Measurements from ENCODE around the gene SNX14.
A peak's percentile ranks its signal among the peaks of the same experiment; 100 is the strongest.

The SNX14 gene

DNA sequence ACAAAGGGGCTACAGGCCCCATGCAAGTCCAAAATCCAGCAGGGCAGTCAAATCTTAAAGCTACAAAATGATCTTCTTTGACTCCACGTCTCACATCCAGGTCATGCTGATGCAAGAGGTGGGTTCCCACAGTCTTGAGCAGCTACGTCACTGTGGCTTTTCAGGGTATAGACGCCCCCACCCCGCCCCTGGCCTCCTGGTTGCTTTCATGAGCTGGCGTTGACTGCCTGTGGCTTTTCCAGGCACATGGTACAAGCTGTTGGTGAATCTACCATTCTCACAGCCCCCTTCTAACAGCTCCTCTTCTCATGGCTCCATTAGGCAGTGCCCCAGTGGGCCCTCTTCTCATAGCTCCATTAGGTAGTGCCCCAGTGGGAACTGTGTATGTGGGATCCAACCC is 96.8 kb downstream of the SNX14 start:
- DNase-seq, result no peak

GRCh38 chr6:85496009-85496579 is 97.6 kb downstream of the SNX14 start:
- DNase-seq, result no peak

DNA sequence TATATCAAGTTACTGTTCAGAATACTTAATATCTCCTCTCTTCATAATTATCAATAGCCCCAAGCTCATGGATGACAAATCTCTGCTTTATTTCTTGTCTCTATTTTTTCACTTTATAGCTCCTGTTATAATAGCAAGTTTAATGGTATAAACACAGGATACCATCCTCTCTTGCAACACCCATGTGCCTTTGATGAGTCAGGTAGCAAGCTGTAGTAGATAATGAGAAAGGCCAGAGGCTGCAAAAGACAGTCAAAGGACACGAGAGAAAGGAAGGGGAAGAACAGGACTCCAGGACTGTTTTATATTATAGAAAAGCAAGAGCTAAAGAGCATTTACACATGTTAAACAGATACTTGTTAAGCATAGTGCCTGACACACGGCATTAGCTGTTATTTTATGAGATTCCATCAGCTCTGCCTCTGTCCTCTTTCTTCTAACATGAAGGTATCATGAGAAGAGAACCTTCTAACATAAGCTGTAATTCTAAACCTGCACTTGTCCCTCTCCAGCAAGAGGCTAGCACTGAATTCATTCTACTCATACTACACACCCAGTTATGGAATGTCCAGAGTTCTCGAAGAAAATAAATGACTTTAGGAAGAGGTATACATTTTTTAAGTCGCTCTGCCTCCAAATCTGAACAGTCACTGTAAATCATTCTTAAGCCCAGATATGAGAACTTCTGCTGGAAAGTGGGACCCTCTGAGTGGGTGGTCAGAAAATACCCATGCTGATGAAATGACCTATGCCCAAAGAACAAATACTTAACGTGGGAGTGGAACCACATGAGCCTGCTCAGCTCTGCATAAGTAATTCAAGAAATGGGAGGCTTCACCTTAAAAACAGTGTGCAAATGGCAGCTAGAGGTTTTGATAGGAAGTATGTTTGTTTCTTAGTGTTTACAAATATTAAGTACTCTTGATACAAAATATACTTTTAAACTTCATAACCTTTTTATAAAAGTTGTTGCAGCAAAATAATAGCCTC is 98.8 kb downstream of the SNX14 start:
- DNase-seq, result no peak

DNA sequence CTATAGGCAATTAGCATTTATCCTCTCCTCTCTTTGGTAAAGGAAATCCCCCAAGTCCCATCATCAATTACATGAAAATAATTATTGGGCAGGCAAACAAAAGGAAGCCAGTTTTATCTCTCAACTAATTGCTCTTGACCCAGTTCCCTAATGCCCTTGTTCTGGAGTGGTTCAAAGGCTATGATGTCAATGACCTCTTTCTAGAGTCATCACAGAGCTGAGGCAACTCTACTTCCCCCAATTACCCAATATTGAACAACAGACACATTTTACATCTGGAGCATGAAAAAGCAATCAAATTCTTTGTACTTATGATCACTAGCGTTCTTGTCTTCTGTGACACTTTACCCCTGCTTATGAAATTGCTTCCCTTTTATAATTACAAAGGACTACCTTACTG is 100.3 kb downstream of the SNX14 start:
- DNase-seq, result no peak

GRCh38 chr6:85490516-85491248 is 103.0 kb downstream of the SNX14 start:
- no peak for DNase-seq

DNA sequence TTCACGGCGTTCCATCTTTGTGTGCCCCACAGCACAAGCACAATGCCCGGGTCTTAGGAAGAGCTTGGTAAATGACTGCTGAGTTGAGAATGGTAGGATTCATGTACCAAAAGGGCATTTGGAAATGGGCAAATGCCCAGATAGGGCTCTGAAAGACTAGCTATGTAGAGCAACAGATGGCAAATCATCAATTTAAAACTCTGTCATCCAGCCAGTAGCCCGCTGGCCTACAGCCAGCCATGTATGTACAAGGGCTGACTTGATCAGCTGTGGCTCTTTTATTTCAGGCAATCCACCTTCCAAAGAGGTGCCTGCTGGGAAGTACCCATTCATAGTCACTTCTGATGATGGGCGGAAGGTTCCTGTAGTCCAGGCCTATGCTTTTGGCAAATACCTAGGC is 108.7 kb downstream of the SNX14 start:
- no peak for DNase-seq

GRCh38 chr6:85483846-85484245 is 109.8 kb downstream of the SNX14 start:
- no peak for DNase-seq

DNA sequence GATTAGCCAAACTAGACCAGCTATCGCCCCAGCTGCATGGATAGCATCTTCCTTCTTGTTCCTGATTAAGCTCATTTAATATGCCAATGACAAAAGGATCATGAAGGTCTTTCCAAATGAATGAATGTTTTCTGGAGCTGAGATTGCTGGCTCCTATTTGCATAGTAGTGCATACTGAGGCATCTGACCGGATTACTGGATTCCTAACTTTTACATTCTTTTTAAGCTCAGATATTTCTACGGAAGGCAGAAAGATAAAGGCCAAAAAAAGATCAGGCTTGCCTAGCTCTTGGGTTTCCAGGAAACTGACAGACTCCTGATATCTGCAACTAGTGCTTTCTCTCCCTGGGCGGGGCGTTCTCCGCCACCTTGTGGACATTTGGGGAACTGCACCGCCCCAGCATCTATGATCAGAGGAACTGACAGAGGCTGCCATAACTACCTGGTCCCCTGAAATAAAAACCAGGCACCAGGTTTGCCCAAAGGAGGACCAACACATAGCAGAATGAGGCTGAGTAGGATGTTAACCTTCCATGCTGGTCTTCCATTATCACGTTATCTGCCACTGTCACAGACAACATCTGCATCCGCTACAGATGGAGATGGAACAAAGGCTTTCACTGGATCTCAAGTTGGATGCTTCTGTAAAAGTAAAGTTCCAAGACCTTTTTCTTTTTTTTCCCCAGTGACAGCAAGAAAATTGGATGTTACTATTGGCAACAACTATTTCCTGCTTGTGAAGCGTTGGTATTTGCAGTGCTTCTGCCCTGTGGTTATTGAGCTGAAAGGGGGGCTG is 110.6 kb downstream of the SNX14 start:
- DNase-seq, result peak; percentile 83

DNA sequence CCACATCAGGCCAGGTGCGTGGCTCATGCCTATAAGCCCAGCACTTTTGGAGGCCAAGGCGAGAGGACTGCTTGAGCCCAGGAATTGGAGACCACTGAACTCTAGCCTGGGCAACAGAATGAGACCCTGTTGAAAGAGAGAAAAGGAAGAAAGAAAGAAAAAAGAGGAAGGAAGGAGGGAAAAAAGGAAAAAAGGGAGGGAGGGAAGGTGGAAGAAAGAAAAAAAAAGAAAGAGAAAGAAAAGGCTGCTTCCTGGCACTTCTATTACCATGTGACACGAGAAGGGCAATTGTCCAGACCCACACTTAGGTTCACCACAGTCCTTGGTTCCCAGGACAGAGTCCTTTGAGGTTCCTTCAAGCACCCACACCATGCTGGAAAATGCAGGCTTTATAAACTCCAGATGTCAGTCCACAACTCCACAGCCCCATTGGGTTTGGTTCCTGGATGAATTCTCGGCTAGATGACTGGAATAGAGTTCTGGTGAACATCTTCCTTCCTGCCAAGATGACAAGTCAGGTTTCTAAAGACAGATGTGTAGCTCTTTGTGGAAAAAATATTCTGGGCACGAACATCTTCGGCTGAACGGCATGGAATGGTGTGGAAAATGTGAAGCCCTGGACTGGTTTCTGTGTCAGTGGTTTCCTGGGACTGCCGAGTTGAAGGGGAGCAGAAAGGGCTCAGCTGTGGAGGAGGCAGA is 111.3 kb downstream of the SNX14 start:
- DNase-seq, result peak; percentile 37

DNA sequence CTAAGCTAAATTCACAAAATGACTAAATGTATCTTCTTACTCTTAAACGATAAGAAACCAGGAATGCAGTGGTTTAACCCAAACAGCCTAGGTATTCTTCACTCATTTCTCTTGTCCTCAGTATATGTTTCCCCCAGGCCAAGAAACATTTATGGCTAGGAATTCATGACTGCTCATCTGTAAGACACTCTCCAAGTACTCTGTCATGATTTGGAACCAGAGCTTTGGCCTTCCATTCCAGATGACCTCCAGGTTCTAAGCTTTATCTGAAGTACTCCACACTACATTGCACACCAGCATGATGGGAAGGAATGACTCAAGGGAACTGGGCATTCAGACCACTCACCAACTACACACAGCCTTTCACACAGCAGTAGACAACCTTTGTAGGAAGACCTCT is 114.5 kb downstream of the SNX14 start:
- DNase-seq, result no peak

DNA sequence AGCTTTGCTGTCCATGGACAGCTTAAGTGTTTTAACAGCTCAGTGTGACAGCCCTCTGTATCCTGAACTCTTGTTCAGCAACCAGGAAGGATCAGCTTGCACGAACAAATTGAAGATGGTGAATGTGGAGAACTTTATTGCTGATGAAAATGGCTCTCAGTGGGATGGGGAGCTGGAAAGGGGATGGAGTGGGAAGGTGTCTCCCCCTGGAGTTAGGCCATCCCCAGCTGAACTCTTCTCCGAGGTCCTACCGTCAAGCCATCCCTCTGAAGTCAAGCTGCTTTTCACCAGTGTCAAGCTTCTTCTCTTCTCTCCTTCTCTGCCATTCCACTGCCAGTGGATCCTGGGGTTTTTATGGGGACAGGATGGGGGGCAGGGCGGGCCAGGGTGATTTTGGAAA is 117.1 kb downstream of the SNX14 start:
- DNase-seq, result no peak

DNA sequence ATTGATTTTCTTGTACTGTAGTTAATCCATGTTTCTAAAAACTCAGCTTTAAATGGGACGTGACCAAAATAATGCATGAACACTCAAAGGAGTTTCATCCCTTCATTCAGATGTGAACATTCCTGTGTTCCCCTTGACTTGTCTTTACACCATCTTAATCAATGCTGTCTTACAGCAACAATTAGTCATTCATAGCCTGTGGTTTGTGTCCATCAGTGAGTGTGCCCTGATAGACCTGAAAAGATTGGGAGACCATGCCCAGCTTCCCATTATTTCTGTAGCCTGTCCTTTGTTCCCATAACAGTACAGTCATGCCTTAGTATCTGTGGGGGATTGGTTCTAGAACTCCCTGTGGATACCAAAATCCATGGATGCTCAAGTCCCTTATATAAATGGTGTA is 119.9 kb downstream of the SNX14 start:
- DNase-seq, result no peak

DNA sequence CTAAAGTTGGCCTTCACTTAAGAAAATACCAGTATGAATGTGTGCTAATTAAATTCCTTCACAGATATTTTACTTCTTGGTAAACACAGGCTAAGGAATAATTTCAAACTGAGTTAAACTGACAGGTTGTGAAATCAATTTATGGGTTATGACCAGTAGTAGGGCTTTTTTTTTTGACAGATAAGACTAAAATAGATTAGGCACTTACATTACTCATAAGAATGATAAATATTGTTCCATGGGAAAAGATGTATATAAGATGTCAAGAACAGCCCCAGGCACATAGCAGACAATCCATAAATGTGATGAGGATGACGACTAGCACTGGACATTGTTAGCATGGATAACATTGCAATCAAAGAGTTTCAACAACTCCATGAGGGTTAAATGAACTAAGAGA is 120.9 kb downstream of the SNX14 start:
- DNase-seq, result no peak

DNA sequence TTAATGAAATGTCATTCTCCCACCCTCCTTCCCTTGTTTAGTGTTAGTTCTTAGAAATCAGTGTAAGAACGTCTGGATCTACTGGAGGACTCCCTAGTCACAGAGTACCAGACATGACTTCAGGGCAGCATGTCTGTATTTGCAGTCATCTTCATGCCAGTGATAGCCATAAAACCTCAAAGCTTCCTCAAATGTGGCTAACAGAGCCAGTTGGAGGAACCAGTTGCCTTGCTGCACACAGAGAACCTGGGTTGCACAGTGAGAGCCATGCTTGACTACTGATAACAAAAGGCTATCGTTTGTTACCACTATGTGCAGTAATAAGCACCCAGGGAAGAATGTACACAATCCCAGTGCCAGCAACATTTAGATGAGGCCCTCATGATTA is 123.6 kb downstream of the SNX14 start:
- no peak for DNase-seq

DNA sequence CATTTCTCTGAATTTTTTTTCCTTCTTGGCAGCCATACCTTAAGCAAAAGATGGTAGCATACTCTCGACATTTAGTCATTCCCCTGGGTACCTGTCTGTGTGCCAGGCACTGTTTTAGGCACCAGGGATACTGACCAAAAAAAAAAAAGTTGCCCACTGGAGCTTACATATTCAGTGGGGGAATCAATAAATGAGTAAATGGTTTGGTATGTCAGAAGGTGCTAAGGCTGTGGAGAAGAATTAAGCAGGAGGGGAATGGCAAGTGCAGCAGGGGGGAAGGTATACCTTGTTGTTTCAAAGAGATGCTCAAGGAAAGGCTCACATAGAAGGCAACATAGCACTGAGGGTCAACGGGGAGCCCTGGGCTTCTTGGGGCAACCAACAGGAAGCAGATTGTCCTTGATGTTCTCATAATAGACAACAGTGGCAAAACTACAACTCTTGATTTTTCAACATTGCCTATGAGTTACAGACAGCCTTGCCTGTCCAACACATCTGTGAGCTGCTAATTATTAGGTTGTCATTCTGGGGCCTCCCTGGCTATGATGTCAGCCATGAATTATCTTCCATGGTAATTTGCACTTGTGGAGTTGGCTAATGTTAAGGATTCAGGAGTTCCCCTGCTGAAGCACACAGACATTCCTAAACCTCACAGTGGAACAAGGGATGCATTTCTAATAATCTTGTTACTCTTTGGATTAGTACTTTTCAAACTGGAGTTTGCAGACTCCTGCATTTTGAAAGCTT is 124.2 kb downstream of the SNX14 start:
- DNase-seq, result no peak

- no peak for DNase-seq
Observed at GRCh38 chr6:85468326-85468725, 125.3 kb downstream of the SNX14 start.

DNA sequence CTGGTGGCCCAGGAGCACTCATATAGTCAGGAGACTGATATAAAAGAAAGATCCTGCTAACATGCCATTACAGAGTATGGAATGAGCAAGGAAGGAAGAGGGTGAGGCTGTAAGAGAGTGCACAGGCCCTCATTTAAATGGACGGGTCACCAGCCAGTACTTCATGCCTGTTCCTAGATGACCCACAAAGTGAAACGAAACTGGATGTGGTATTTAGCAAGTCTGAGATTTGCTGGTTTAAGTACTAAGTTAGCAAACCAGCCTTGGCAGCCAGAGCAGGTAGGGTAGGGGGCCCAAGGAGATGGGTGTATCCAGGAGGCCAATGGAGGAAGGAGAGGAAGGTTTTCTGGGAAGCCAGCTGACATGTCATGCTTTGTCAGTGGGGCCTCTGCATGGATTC is 127.9 kb downstream of the SNX14 start:
- DNase-seq, result no peak

DNA sequence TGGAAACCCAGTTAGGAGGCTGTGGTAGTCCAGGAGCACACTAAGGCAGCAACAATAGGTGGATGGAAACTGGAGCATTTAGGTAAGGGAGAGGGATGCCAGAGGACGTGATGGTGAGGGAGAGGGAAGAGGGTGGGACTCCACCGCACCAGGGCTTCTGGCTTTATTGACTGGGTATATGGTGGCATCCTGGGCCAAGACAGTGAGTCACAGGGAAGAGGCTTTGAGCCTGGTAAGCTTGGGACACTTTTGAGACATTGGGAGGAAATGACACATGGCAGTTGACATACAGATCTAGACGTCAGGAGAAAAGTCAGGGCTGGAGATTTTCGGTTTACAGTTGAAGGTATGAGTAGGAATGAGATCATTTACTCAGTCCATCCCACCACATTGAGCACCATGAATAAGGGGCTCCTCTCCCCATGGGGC is 128.9 kb downstream of the SNX14 start:
- no peak for DNase-seq

DNA sequence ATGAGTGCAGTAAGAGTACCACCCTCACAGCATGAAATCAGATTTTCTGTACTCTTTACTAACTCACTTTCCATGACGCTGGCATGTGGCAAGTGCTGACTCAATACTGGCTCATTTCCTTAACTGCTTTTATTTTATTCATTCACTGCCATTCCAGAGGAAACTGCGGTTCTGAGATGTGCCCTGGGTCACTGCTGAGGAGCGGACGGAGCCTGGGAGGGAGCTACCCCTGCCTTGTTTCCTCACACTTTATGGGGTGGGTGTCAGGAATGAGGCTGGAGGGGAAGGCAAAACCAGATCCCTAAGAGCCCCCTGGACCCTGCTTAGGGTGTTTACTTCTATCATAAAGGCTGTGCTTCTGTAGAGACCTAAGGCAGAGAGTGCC is 129.4 kb downstream of the SNX14 start:
- DNase-seq, result peak; percentile 67

DNA sequence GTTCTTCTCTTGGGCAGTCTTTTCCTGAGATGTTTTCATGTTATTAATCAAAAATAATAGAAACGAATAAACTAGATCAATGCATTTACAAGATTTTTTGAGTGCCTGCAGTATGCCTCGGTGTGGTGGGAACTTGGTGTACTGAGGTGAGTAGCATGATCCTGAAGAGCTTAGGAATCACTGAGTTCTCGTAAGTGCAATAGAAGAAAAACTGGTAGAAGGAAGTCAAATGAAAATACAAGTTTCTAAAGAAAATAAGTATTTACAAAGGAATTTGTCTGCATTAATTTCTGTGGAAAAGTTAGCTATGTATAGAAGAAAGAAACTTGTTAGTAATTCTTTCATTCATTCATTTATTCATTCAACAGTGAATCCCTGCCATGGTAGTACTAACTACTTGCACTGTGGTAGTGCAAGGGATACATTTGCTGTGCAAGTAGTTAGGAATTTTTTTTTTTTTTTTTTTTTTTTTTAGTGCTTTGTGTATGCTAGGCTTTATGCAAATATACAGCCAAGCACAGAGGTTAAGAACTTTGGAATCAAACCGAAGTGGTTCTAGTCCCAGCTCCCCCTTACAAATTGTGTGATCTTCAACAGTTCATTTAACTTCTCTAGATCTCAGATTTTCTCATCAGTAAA is 129.9 kb downstream of the SNX14 start:
- DNase-seq, result no peak

GRCh38 chr6:85462673-85463072 is 131.0 kb downstream of the SNX14 start:
- no peak for DNase-seq

Data from right hindlimb (tissue), 1 donor.